Keratinocyte (primary cell): ENCODE results near the gene KRTAP21-2. TPM values are rescaled to one million over a fixed set of nuclear protein-coding genes. Genes with fewer than 3 reads are reported as not detected.

Source experiments
- DNase-seq: peaks from one replicate; pipeline ENCODE4 v3.0.0-alpha.2; 2011; ENCODE audit warnings: low read depth, missing footprints, low spot score
- FAIRE-seq: peaks from 2 replicates; lab custom pipeline; 2011; peaks lifted over from hg19 to GRCh38; lab: Jason Lieb, UNC
- H2AFZ ChIP-seq: 2 replicates; pipeline ENCODE4 v1.6.0; 2012; ENCODE audit warnings: low read length, control low read depth, inconsistent platforms; ENCODE audit not compliant: control insufficient read depth
- H3K27ac ChIP-seq: 2 replicates; pipeline ENCODE4 v1.5.1; 2011; ENCODE audit warnings: low read length; ENCODE audit not compliant: control insufficient read depth, insufficient read depth
- H3K27me3 ChIP-seq: 3 replicates; pipeline ENCODE4 v1.6.0; 2011; ENCODE audit warnings: low read length; ENCODE audit not compliant: control insufficient read depth, insufficient read depth; ENCODE audit errors: extremely low read depth
- H3K36me3 ChIP-seq, 2 experiments: 2 replicates in 1 of 2; 3 replicates in 1 of 2; pipeline ENCODE4 v1.5.1; 2011; ENCODE audit warnings: low read length in 2 of 2, mild to moderate bottlenecking in 1 of 2; ENCODE audit not compliant: control insufficient read depth in 2 of 2, insufficient read depth in 2 of 2; ENCODE audit errors: extremely low read depth in 1 of 2
- H3K4me1 ChIP-seq: 3 replicates; pipeline ENCODE4 v1.5.1; 2011; ENCODE audit warnings: low read length; ENCODE audit not compliant: control insufficient read depth, insufficient read depth; ENCODE audit errors: extremely low read depth
- H3K4me2 ChIP-seq: 3 replicates; pipeline ENCODE4 v1.6.0; 2011; ENCODE audit warnings: low read depth, low read length; ENCODE audit not compliant: control insufficient read depth, insufficient read depth; ENCODE audit errors: extremely low read depth
- H3K4me3 ChIP-seq, 3 experiments: fragments of 200-600 bp in 1 of 3; sonication (generic) in 1 of 3; 2 replicates in 2 of 3; 3 replicates in 1 of 3; pipeline ENCODE4 v1.5.1; 2011 to 2016; ENCODE audit warnings: low read length in 3 of 3, mild to moderate bottlenecking in 3 of 3, control low read depth in 2 of 3, inconsistent platforms in 1 of 3, low read depth in 1 of 3, mixed read lengths in 1 of 3, mixed run types in 1 of 3, moderate library complexity in 1 of 3; ENCODE audit not compliant: control insufficient read depth in 2 of 3, insufficient read depth in 2 of 3; ENCODE audit errors: extremely low read depth in 1 of 3
- H3K79me2 ChIP-seq: 2 replicates; pipeline ENCODE4 v1.6.0; 2012; ENCODE audit warnings: low read length; ENCODE audit not compliant: control insufficient read depth, insufficient read depth
- H3K9ac ChIP-seq: 3 replicates; pipeline ENCODE4 v1.6.0; 2011; ENCODE audit warnings: low read length; ENCODE audit not compliant: control insufficient read depth, insufficient read depth; ENCODE audit errors: extremely low read depth
- H3K9me1 ChIP-seq: 3 replicates; pipeline ENCODE4 v1.6.0; 2011; ENCODE audit warnings: low read length; ENCODE audit not compliant: control insufficient read depth, insufficient read depth; ENCODE audit errors: extremely low read depth
- H3K9me3 ChIP-seq: 2 replicates; pipeline ENCODE4 v1.5.1; 2012; ENCODE audit warnings: low read depth, low read length; ENCODE audit not compliant: control insufficient read depth
- H4K20me1 ChIP-seq: 3 replicates; pipeline ENCODE4 v1.6.0; 2011; ENCODE audit warnings: low read length; ENCODE audit not compliant: control insufficient read depth, insufficient read depth; ENCODE audit errors: extremely low read depth
- CTCF ChIP-seq, 3 experiments: IDR thresholded peaks in 1 of 3; conservative IDR thresholded peaks in 1 of 3; optimal IDR thresholded peaks in 1 of 3; 2 replicates in 2 of 3; 3 replicates in 1 of 3; pipeline versions ENCODE3 to v1.5.1; 2011; ENCODE audit warnings: low read length in 3 of 3, mild to moderate bottlenecking in 3 of 3, moderate library complexity in 2 of 3, control low read depth in 1 of 3, inconsistent platforms in 1 of 3; ENCODE audit not compliant: insufficient read depth in 2 of 3; ENCODE audit errors: extremely low read depth in 1 of 3
- EZH2 ChIP-seq: IDR thresholded peaks from one replicate; pipeline ENCODE4 v1.6.1; 2012; ENCODE audit warnings: inconsistent platforms, mild to moderate bottlenecking, low read length, moderate library complexity
- dilution Hi-C: fragments of 300-500 bp; cut with MboI; formaldehyde crosslinking; loops from one replicate; pipeline ENCODE4 v1.7.0; 2020; ENCODE audit warnings: low sequenced_read_pairs; ENCODE audit not compliant: extremely low pct_ligation_motif_present
- polyA plus RNA-seq, 5 experiments: library from polyadenylated mRNA; depleted of rRNA in 3 of 5; stranded (reverse) in 3 of 5; stranded (forward) in 1 of 5; unstranded in 1 of 5; fragments of >200 nt; gene quantifications; 1 replicate in 1 of 5; 2 replicates in 3 of 5; 3 replicates in 1 of 5; pipeline versions ENCODE4 v1.2.1 to v1.2.3, GENCODE V29; 2011 to 2012; ENCODE audit warnings: missing spikeins in 2 of 5, low read depth in 1 of 5, low replicate concordance in 1 of 5

The KRTAP21-2 gene
- polyA plus RNA-seq, 1 donor (not counting 4 experiments of a cell fraction or from before 2014, with no cell fraction given) = not detected

DNA sequence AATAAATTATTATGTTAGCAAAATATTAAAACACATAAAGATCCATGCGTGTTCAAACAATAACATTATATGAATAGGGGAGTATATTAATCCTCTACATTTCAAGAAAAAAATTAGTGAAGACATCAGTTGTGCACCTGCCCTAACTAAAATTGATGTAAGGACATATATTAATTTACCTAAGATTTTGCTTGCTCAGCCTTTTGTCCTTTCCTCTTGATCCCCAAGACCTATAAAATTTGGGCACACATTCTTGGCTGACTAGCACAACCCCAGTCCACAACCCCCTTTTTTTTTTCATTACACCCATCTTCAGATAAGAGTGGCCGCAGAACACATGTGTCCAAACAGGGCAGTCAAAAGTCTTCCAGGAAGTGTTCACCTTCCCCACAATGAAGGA, 6.6 kb downstream of the KRTAP21-2 start:
- Histone ChIP-seq H3K9me3 (no peaks in the 10 kb centered on the region), H4K20me1 (no peaks in the 10 kb centered on the region), H3K9me1 (no peaks in the 10 kb centered on the region), H3K4me2 (no peak overlapping the region), H3K79me2 (no peaks in the 10 kb centered on the region), H3K36me3 (no peaks in the 10 kb centered on the region), H3K9ac (no peak overlapping the region), H3K4me1 (no peaks in the 10 kb centered on the region), H3K4me3 (no peak overlapping the region), H3K27ac (no peak overlapping the region), H2AFZ (no peak overlapping the region), H3K27me3 (no peaks in the 10 kb centered on the region)
- DNase-seq (no peak), FAIRE-seq (no peak)
- TF ChIP-seq CTCF (optimal IDR thresholded peaks at IDR 0.05 in 1 of 3, IDR thresholded peaks at IDR 0.05 in 1 of 3, conservative IDR thresholded peaks at IDR 0.05 in 1 of 3; ENCODE audit: extremely low read depth in 1 of 3, insufficient read depth in 2 of 3, low read length in 3 of 3) (no peak), EZH2 (no peak)
- dilution Hi-C loops = no loop called here

DNA sequence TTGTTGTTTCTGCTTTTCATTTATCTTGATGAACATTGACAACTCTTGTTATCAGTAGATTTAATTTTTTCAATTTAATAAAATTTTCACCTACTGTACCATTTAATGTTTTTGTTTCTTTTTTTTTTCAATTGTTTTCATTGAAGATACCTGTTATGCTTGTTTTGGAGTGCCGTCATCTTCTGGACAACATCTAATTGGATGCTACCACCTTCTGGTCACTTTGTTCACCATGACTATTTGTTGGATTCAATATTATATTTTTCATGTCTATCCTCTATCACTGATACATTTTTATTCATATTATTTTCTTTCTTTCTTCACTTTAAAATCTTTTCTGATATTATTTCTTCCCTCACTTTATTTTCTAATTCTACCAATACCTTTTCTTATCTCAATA, 14.0 kb downstream of the KRTAP21-2 start:
- H3K4me1 ChIP-seq = no peaks in the 10 kb centered on the region
- dilution Hi-C loops = no loop called here

GRCh38 chr21:30726726-30727125, 20.3 kb downstream of the KRTAP21-2 start:
- no peak overlapping the region for H2AFZ ChIP-seq
- no peak overlapping the region for H3K27ac ChIP-seq
- no peak for TF ChIP-seq EZH2
- TF ChIP-seq CTCF (optimal IDR thresholded peaks at IDR 0.05 in 1 of 3, IDR thresholded peaks at IDR 0.05 in 1 of 3, conservative IDR thresholded peaks at IDR 0.05 in 1 of 3; ENCODE audit: extremely low read depth in 1 of 3, insufficient read depth in 2 of 3, low read length in 3 of 3) = no peak
- H3K4me2 ChIP-seq = no peak overlapping the region
- H3K4me3 ChIP-seq = no peak overlapping the region
- H3K9me3 ChIP-seq = no peaks in the 10 kb centered on the region
- no peaks in the 10 kb centered on the region for H4K20me1 ChIP-seq
- no peak for DNase-seq
- H3K79me2 ChIP-seq = no peaks in the 10 kb centered on the region
- no peaks in the 10 kb centered on the region for H3K27me3 ChIP-seq
- dilution Hi-C loops = no loop called here
- H3K9me1 ChIP-seq = no peaks in the 10 kb centered on the region
- H3K36me3 ChIP-seq = no peaks in the 10 kb centered on the region
- H3K9ac ChIP-seq = no peak overlapping the region
- FAIRE-seq = no peak
- no peaks in the 10 kb centered on the region for H3K4me1 ChIP-seq

More for the DNA sequence above, 14.0 kb downstream of the KRTAP21-2 start:
- H3K27ac ChIP-seq = no peak overlapping the region
- H3K79me2 ChIP-seq = no peaks in the 10 kb centered on the region
- H2AFZ ChIP-seq = no peak overlapping the region
- H4K20me1 ChIP-seq = no peaks in the 10 kb centered on the region
- H3K4me2 ChIP-seq = no peak overlapping the region
- H3K27me3 ChIP-seq = no peaks in the 10 kb centered on the region
- DNase-seq (no peak), FAIRE-seq (no peak)
- TF ChIP-seq EZH2 = no peak
- no peaks in the 10 kb centered on the region for H3K36me3 ChIP-seq
- no peaks in the 10 kb centered on the region for H3K9me1 ChIP-seq
- no peak overlapping the region for H3K4me3 ChIP-seq
- no peaks in the 10 kb centered on the region for H3K9me3 ChIP-seq
- no peak overlapping the region for H3K9ac ChIP-seq
